HEK293 (cell line): ENCODE results near the gene ABCA2.

Source experiments
- CTCF ChIA-PET: fragments of 350-600 bp; formaldehyde crosslinking; extraction: SDS; loops from one replicate; lab custom pipeline; 2021; ENCODE audit warnings: antibody characterized with exemption; lab: Yijun Ruan, JAX
- POLR2A ChIA-PET: fragments of 300-600 bp; formaldehyde crosslinking; extraction: SDS; loops from one replicate; lab custom pipeline; 2020; ENCODE audit warnings: antibody characterized with exemption, inconsistent platforms; lab: Yijun Ruan, JAX
- H3K27ac ChIP-seq: fragments of 200-500 bp; sonication (Bioruptor generic); 2 replicates; pipeline ENCODE4 v1.5.1; 2014; ENCODE audit warnings: low read depth, low read length, control low read depth, inconsistent platforms; ENCODE audit errors: extremely low read depth
- H3K36me3 ChIP-seq, 2 experiments: fragments of 200-500 bp in 1 of 2; sonication (Bioruptor generic) in 1 of 2; 1 replicate in 1 of 2; 2 replicates in 1 of 2; pipeline ENCODE4 v1.5.1; 2014 to 2017; ENCODE audit warnings: inconsistent platforms in 2 of 2, low read length in 2 of 2; ENCODE audit not compliant: control insufficient read depth in 2 of 2, insufficient read depth in 1 of 2
- H3K4me1 ChIP-seq: fragments of 200-500 bp; sonication (Bioruptor generic); 2 replicates; pipeline ENCODE4 v1.5.1; 2014; ENCODE audit warnings: mild to moderate bottlenecking, low read length, inconsistent platforms; ENCODE audit not compliant: control insufficient read depth, insufficient read depth
- H3K4me3 ChIP-seq: 2 replicates; pipeline ENCODE4 v1.5.1; 2011; ENCODE audit warnings: low read depth, mild to moderate bottlenecking, control low read depth, low read length, moderate library complexity
- H3K9me3 ChIP-seq: fragments of 200-500 bp; sonication (Bioruptor generic); 2 replicates; pipeline ENCODE4 v1.5.1; 2014; ENCODE audit warnings: low read depth, low read length, inconsistent platforms; ENCODE audit not compliant: control insufficient read depth, insufficient read depth
- BCL11A ChIP-seq: fragments of 450-650 bp; formaldehyde crosslinking; IDR thresholded peaks from 2 replicates; pipeline ENCODE4 v1.5.1; 2016; ENCODE audit warnings: low read depth, missing biosample characterization, missing genetic modification characterization
- GLIS1 ChIP-seq: fragments of 450-650 bp; formaldehyde crosslinking; IDR thresholded peaks from 2 replicates; pipeline ENCODE4 v1.5.1; 2016; ENCODE audit warnings: missing biosample characterization, missing genetic modification characterization
- GLIS2 ChIP-seq: fragments of 450-650 bp; formaldehyde crosslinking; IDR thresholded peaks from 2 replicates; pipeline ENCODE4 v1.5.1; 2016; ENCODE audit warnings: missing biosample characterization, missing genetic modification characterization
- HIC1 ChIP-seq: fragments of 450-650 bp; formaldehyde crosslinking; IDR thresholded peaks from 2 replicates; pipeline ENCODE4 v1.5.1; 2016; ENCODE audit warnings: missing biosample characterization, missing genetic modification characterization
- HOXD13 ChIP-seq: sonication (generic); formaldehyde crosslinking; IDR thresholded peaks from 2 replicates; pipeline ENCODE4 v1.8.0; 2022; ENCODE audit warnings: missing genetic modification reagents, borderline replicate concordance
- IKZF3 ChIP-seq: fragments of 450-650 bp; IDR thresholded peaks from 2 replicates; pipeline ENCODE4 v1.5.0; 2018; ENCODE audit warnings: missing biosample characterization, mild to moderate bottlenecking, missing genetic modification characterization, moderate library complexity
- PRDM10 ChIP-seq: fragments of 450-650 bp; formaldehyde crosslinking; IDR thresholded peaks from 2 replicates; pipeline ENCODE4 v1.5.1; 2016; ENCODE audit warnings: missing biosample characterization, missing genetic modification characterization
- SP3 ChIP-seq: fragments of 450-650 bp; formaldehyde crosslinking; IDR thresholded peaks from 2 replicates; pipeline ENCODE4 v1.5.1; 2016; ENCODE audit warnings: missing biosample characterization, missing genetic modification characterization
- SP7 ChIP-seq: fragments of 450-650 bp; formaldehyde crosslinking; IDR thresholded peaks from 2 replicates; pipeline ENCODE4 v1.5.1; 2016; ENCODE audit warnings: missing biosample characterization, missing genetic modification characterization
- YY2 ChIP-seq: fragments of 450-650 bp; formaldehyde crosslinking; IDR thresholded peaks from 2 replicates; pipeline ENCODE4 v1.5.1; 2016; ENCODE audit warnings: missing biosample characterization, missing genetic modification characterization
- ZBTB11 ChIP-seq: fragments of 450-650 bp; formaldehyde crosslinking; conservative IDR thresholded peaks from 2 replicates; pipeline ENCODE4 v1.5.1; 2016; ENCODE audit warnings: low read depth, missing biosample characterization, missing genetic modification characterization
- ZBTB20 ChIP-seq: fragments of 450-650 bp; formaldehyde crosslinking; IDR thresholded peaks from 2 replicates; pipeline ENCODE4 v1.5.1; 2016; ENCODE audit warnings: missing biosample characterization, missing genetic modification characterization
- ZFHX2 ChIP-seq: fragments of 450-650 bp; formaldehyde crosslinking; conservative IDR thresholded peaks from 2 replicates; pipeline ENCODE4 v1.5.1; 2016; ENCODE audit warnings: missing biosample characterization, missing genetic modification characterization
- ZFP37 ChIP-seq: fragments of 450-650 bp; formaldehyde crosslinking; IDR thresholded peaks from 2 replicates; pipeline ENCODE4 v1.5.1; 2016; ENCODE audit warnings: missing biosample characterization, missing genetic modification characterization
- ZNF138 ChIP-seq: fragments of 450-650 bp; formaldehyde crosslinking; IDR thresholded peaks from 2 replicates; pipeline ENCODE4 v1.5.1; 2016; ENCODE audit warnings: missing biosample characterization, missing genetic modification characterization, borderline replicate concordance
- ZNF140 ChIP-seq: fragments of 450-650 bp; formaldehyde crosslinking; IDR thresholded peaks from 2 replicates; pipeline ENCODE4 v1.5.1; 2016; ENCODE audit warnings: missing biosample characterization, missing genetic modification characterization
- ZNF155 ChIP-seq: fragments of 450-650 bp; formaldehyde crosslinking; IDR thresholded peaks from 2 replicates; pipeline ENCODE4 v1.5.1; 2016; ENCODE audit warnings: missing biosample characterization, missing genetic modification characterization
- ZNF169 ChIP-seq: fragments of 450-650 bp; formaldehyde crosslinking; IDR thresholded peaks from 2 replicates; pipeline ENCODE4 v1.5.1; 2016; ENCODE audit warnings: missing biosample characterization, missing genetic modification characterization
- ZNF391 ChIP-seq: fragments of 450-650 bp; formaldehyde crosslinking; IDR thresholded peaks from 2 replicates; pipeline ENCODE4 v1.5.1; 2016; ENCODE audit warnings: low read depth, missing biosample characterization, missing genetic modification characterization, borderline replicate concordance
- ZNF423 ChIP-seq: fragments of 450-650 bp; formaldehyde crosslinking; IDR thresholded peaks from 2 replicates; pipeline ENCODE4 v1.5.1; 2016; ENCODE audit warnings: missing biosample characterization, missing genetic modification characterization
- ZNF514 ChIP-seq: fragments of 450-650 bp; formaldehyde crosslinking; IDR thresholded peaks from 2 replicates; pipeline ENCODE4 v1.5.1; 2016; ENCODE audit warnings: missing biosample characterization, missing genetic modification characterization
- ZNF549 ChIP-seq: fragments of 450-650 bp; IDR thresholded peaks from 2 replicates; pipeline ENCODE4 v1.5.1; 2018; ENCODE audit warnings: missing biosample characterization, missing genetic modification characterization, mild to moderate bottlenecking, inconsistent platforms, moderate library complexity
- ZNF585B ChIP-seq: fragments of 450-650 bp; formaldehyde crosslinking; IDR thresholded peaks from 2 replicates; pipeline ENCODE4 v1.5.1; 2016; ENCODE audit warnings: missing biosample characterization, missing genetic modification characterization
- ZNF610 ChIP-seq: fragments of 450-650 bp; formaldehyde crosslinking; IDR thresholded peaks from 2 replicates; pipeline ENCODE4 v1.5.1; 2016; ENCODE audit warnings: missing biosample characterization, missing genetic modification characterization, borderline replicate concordance
- ZNF629 ChIP-seq: fragments of 450-650 bp; formaldehyde crosslinking; IDR thresholded peaks from 2 replicates; pipeline ENCODE4 v1.5.1; 2017; ENCODE audit warnings: missing biosample characterization, missing genetic modification characterization
- ZNF707 ChIP-seq: fragments of 450-650 bp; formaldehyde crosslinking; IDR thresholded peaks from 2 replicates; pipeline ENCODE4 v1.5.1; 2016; ENCODE audit warnings: missing biosample characterization, missing genetic modification characterization
- ZNF777 ChIP-seq: fragments of 450-650 bp; formaldehyde crosslinking; IDR thresholded peaks from 2 replicates; pipeline ENCODE4 v1.5.1; 2017; ENCODE audit warnings: missing biosample characterization, missing genetic modification characterization, borderline replicate concordance
- ZNF792 ChIP-seq: fragments of 450-650 bp; formaldehyde crosslinking; IDR thresholded peaks from 2 replicates; pipeline ENCODE4 v1.5.1; 2016; ENCODE audit warnings: missing biosample characterization, missing genetic modification characterization
- ZSCAN23 ChIP-seq: fragments of 450-650 bp; formaldehyde crosslinking; IDR thresholded peaks from 2 replicates; pipeline ENCODE4 v1.5.1; 2016; ENCODE audit warnings: missing biosample characterization, missing genetic modification characterization

ABCA2 gene

GRCh38 chr9:137028263-137029057 is 423 bp upstream of the ABCA2 start:
- CTCF ChIA-PET: interaction anchor here (0.5 to 5.8 kb wide), 64 partner anchors 9 to 965 kb away, joined by 3 to 86 read pairs (median 5); partner anchors contain the start of genes C8G, CLIC3, NPDC1 and PAXX
- Histone ChIP-seq H3K9me3 (no peaks in the 10 kb centered on the region), H3K4me1 (peaks cover 2% of the 10 kb centered on the region; the same call in 1 of the 2 replicates), H3K4me3 (peak overlapping the region; percentile 42), H3K36me3 (no peaks in the 10 kb centered on the region), H3K27ac (peak overlapping the region; percentile 62; the same call in 1 of the 2 replicates)
- POLR2A ChIA-PET: interaction anchor here (0.6 to 1.7 kb wide), 10 partner anchors 9 to 236 kb away, joined by 3 to 8 read pairs (median 3); partner anchors contain the start of genes PAXX and TUBB4B
- TF ChIP-seq ZNF629 (tag by site-specific recombination) (0 out of 2 replicates have a peak, but pooled peaks have one; percentile 27), ZFHX2 (tag by site-specific recombination) (peak; percentile 88), ZNF707 (no peak), ZNF140 (no peak), SP3 (tag by site-specific recombination) (peak; percentile 55), ZNF585B (tag by site-specific recombination) (no peak), ZBTB11 (tag by site-specific recombination) (no peak; the same call in 1 of the 2 replicates), GLIS2 (tag by site-specific recombination) (peak; percentile 81), ZNF138 (no peak), PRDM10 (tag by site-specific recombination) (peak; percentile 61), ZNF423 (tag by site-specific recombination) (peak; percentile 99), ZNF155 (tag by site-specific recombination) (no peak), ZBTB20 (tag by site-specific recombination) (peak; percentile 44; the same call in 1 of the 2 replicates), SP7 (peak; percentile 31; the same call in 1 of the 2 replicates), YY2 (no peak), IKZF3 (0 out of 2 replicates have a peak, but pooled peaks have one; percentile 48), BCL11A (tag by site-specific recombination) (peak; percentile 54; the same call in 1 of the 2 replicates), ZNF169 (tag by site-specific recombination) (no peak), HOXD13 (CRISPR knock-in tag) (no peak), ZNF391 (tag by site-specific recombination) (peak; percentile 68; the same call in 1 of the 2 replicates), HIC1 (tag by site-specific recombination) (peak; percentile 29), ZNF514 (tag by site-specific recombination) (no peak), ZFP37 (tag by site-specific recombination) (0 out of 2 replicates have a peak, but pooled peaks have one; percentile 2), ZNF777 (tag by site-specific recombination) (peak; percentile 79; the same call in 1 of the 2 replicates), ZNF792 (tag by site-specific recombination) (no peak), ZNF610 (tag by site-specific recombination) (0 out of 2 replicates have a peak, but pooled peaks have one; percentile 12), ZSCAN23 (tag by site-specific recombination) (0 out of 2 replicates have a peak, but pooled peaks have one; percentile 38), GLIS1 (tag by site-specific recombination) (peak; percentile 94), ZNF549 (no peak)
